ENCODE results near the gene FOSL2. TPM values are rescaled to one million over a fixed set of nuclear protein-coding genes. Genes with fewer than 3 reads are reported as not detected.

The FOSL2 gene
- total RNA-seq, 4 donors from 2014 or later = 46.2 to 239 (median 207) TPM

DNA sequence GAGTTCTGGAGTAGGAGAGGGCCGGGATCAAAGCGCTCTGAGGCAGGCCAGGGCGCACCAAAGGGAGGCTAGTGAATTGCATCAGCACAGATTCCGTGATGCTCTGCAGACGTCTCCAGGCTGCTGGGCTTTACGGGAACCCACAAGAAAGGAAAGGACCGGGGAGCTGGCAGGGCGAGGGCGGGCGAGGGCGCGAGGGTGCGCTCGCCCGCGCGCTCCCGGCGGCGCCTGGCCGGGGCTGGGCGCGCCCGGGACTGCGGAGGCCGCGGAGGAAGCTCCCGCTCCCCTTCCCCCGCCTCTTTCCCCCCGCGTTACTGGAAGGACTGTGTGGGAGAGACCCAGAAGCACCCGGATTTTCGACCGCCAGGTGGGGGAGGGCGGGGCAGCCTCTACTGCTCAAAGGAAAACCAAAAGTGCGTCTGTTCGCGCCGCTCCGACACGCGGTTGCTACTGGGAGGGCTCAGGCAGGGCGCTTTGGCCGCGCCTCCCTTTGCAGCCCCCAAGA is 2.4 kb upstream of the FOSL2 start:
- peak; percentile 58 to 92 (median 92) for DNase-seq
- Histone ChIP-seq H3K36me3 (no peaks in the 10 kb centered on the region), H3K4me3 (peak overlapping the region; percentile 60 to 90 (median 80)), H3K9me3 (no peaks in the 10 kb centered on the region), H3K27ac (peak overlapping the region; percentile 83 to 100 (median 100)), H3K27me3 (no peaks in the 10 kb centered on the region), H3K4me1 (peaks cover 0 to 10% (median 5%) of the 10 kb centered on the region in 4 donors)
- TF ChIP-seq, protein P1, sequence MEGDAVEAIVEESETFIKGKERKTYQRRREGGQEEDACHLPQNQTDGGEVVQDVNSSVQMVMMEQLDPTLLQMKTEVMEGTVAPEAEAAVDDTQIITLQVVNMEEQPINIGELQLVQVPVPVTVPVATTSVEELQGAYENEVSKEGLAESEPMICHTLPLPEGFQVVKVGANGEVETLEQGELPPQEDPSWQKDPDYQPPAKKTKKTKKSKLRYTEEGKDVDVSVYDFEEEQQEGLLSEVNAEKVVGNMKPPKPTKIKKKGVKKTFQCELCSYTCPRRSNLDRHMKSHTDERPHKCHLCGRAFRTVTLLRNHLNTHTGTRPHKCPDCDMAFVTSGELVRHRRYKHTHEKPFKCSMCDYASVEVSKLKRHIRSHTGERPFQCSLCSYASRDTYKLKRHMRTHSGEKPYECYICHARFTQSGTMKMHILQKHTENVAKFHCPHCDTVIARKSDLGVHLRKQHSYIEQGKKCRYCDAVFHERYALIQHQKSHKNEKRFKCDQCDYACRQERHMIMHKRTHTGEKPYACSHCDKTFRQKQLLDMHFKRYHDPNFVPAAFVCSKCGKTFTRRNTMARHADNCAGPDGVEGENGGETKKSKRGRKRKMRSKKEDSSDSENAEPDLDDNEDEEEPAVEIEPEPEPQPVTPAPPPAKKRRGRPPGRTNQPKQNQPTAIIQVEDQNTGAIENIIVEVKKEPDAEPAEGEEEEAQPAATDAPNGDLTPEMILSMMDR (IDR thresholded peaks at IDR 0.05) = peak in 3 of 6 experiments; percentile 36 to 47 (median 46)
- TF ChIP-seq POLR2A (IDR thresholded peaks at IDR 0.05) = peak in 1 of 2 donors; percentile 51

DNA sequence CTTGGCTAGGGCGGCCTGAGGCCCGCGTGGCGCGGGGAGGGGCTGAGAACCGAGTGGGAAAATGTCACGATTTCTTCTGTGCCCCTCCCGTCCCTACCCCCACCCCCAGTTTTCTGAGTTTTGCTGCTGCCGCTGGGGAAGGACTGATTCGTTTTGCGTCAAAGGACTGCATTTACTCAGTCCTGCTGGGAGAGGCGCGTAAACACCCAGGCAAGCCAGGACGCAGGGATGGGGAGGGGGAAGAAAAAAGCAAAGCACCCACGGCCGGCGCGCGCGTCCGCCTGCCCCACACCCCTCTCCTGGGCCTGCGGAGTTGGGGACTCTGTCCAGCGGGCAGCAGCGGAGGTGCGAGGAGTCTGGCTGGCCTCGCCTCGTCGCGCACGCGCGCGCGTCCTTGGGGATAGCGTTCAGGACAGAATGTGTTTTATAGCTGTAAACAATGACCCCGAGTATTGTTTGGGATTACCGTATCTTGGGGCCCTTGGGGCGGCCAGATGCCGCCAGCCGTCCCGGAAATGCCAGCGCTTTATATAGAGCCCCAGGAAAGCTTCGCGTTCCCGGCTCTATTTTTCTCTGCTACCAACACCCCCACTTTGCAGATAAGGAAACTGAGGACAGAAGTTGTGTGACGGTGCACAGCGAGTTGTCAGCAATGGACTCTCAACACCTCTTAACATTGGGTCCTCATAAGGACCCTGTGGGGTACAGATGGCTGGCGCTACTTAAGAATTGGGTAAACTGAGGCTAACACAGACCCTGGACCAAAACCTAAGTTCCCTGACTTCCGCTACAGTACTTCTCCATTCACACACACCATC is 1.7 kb upstream of the FOSL2 start:
- H3K27me3 ChIP-seq = no peaks in the 10 kb centered on the region
- peaks cover 0 to 10% (median 5%) of the 10 kb centered on the region in 4 donors for H3K4me1 ChIP-seq
- DNase-seq = peak in 2 of 3 donors; percentile 90 to 92
- no peaks in the 10 kb centered on the region for H3K36me3 ChIP-seq
- H3K27ac ChIP-seq = peak overlapping the region; percentile 83 to 100 (median 100)
- H3K9me3 ChIP-seq = no peaks in the 10 kb centered on the region
- peak overlapping the region; percentile 60 to 90 (median 80) for H3K4me3 ChIP-seq
- TF ChIP-seq POLR2A (IDR thresholded peaks at IDR 0.05) = peak; percentile 58 to 69
- TF ChIP-seq, protein P1 (IDR thresholded peaks at IDR 0.05) = no peak

DNA sequence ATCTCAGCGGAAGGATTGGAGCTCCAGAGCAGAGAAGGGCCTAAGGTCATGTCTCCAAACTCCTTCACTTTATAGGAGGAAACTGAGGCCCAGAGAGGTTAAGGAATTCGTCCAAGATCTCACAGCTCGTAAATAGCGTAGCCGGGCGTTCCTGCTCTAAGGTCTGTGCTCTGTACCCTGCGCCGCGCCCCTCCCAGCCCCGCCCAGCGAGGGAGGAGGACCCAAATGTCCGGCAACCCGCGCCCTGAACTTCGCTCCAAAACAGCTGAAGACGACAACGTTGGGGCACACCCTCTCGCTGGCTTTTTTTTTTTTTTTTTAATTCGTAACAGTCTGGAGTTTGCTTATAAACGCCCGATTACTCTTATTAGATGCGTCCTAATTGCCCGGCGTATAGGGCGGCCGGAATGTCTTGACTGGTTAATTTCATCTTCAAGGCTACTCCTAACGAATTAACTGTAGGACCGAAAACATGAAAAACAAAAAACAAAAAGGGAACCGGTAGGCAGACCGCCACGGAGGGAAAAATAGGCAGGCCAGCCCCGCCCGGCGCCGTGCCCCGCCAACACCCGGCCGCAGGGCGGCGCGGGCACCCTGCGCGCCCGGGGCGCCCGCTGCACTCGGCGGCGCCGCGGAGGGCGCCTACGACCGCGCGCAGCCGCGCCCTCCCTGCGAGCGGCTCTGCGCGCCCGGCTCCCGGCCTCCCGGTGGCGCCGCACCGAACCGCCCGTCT is 928 bp upstream of the FOSL2 start:
- H3K4me3 ChIP-seq = peak overlapping the region; percentile 60 to 90 (median 80)
- TF ChIP-seq, protein P1 (IDR thresholded peaks at IDR 0.05) = peak in 3 of 6 experiments; percentile 37 to 53 (median 40)
- TF ChIP-seq POLR2A (IDR thresholded peaks at IDR 0.05) = peak in 1 of 2 donors; percentile 44
- H3K36me3 ChIP-seq = no peaks in the 10 kb centered on the region
- H3K4me1 ChIP-seq = peaks cover 0 to 10% (median 5%) of the 10 kb centered on the region in 4 donors
- peak overlapping the region; percentile 83 to 100 (median 100) for H3K27ac ChIP-seq
- no peaks in the 10 kb centered on the region for H3K27me3 ChIP-seq
- DNase-seq = peak; percentile 56 to 98 (median 97)
- H3K9me3 ChIP-seq = no peaks in the 10 kb centered on the region

DNA sequence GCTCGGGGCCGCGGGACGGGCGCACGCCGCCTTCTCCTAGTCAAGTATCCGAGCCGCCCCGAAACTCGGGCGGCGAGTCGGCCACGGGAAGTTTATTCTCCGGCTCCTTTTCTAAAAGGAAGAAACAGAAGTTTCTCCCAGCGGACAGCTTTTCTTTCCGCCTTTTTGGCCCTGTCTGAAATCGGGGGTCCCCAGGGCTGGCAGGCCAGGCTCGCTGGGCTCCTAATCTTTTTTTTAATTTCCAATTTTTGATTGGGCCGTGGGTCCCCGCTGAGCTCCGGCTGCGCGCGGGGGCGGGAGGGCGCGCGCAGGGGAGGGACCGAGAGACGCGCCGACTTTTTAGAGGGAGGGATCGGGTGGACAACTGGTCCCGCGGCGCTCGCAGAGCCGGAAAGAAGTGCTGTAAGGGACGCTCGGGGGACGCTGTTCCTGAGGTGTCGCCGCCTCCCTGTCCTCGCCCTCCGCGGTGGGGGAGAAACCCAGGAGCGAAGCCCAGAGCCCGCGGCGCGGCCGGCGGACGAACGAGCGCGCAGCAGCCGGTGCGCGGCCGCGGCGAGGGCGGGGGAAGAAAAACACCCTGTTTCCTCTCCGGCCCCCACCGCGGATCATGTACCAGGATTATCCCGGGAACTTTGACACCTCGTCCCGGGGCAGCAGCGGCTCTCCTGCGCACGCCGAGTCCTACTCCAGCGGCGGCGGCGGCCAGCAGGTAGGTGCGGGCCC is 617 bp downstream of the FOSL2 start:
- no peaks in the 10 kb centered on the region for H3K27me3 ChIP-seq
- H3K4me3 ChIP-seq = peak overlapping the region; percentile 60 to 90 (median 80)
- H3K27ac ChIP-seq = peak overlapping the region; percentile 83 to 100 (median 100)
- peaks cover 0 to 4% (median 0%) of the 10 kb centered on the region in 3 donors for H3K36me3 ChIP-seq
- no peaks in the 10 kb centered on the region for H3K9me3 ChIP-seq
- TF ChIP-seq, protein P1 (IDR thresholded peaks at IDR 0.05) = peak in 1 of 6 experiments; percentile 5
- TF ChIP-seq POLR2A (IDR thresholded peaks at IDR 0.05) = peak; percentile 19 to 56
- DNase-seq = peak in 2 of 3 donors; percentile 70 to 78
- peaks cover 0 to 18% (median 7%) of the 10 kb centered on the region in 4 donors for H3K4me1 ChIP-seq

All from Peyer's patch (tissue), 4 donors.